Thoracic aorta (tissue), 2 donors: ENCODE measurements around the gene RNF121. TPM values are rescaled to one million over a fixed set of nuclear protein-coding genes. Genes with fewer than 3 reads are reported as not detected.

Experiments used
- ATAC-seq: fragments of 150-250 bp; one replicate; pipeline ENCODE4 v1.8.0; 2017; ENCODE audit warnings: low read depth; ENCODE audit not compliant: insufficient number of reproducible peaks, low FRiP score
- DNase-seq: peaks from one replicate; pipeline ENCODE4 v3.0.0-alpha.2; 2020; ENCODE audit warnings: low spot score
- H3K27ac ChIP-seq, 2 donors: fragments of 200-600 bp; sonication (generic); 1 replicate in 1 of 2; 2 replicates in 1 of 2; pipeline ENCODE4 v1.5.1; 2016; ENCODE audit warnings: mild to moderate bottlenecking in 2 of 2, moderate library complexity in 2 of 2
- H3K27me3 ChIP-seq: fragments of 200-600 bp; sonication (generic); replicated peaks from 2 replicates; pipeline ENCODE4 v1.6.0; 2016; ENCODE audit warnings: mild to moderate bottlenecking; ENCODE audit not compliant: insufficient read depth
- H3K36me3 ChIP-seq: fragments of 200-600 bp; sonication (generic); one replicate; pipeline ENCODE4 v1.5.1; 2016
- H3K4me1 ChIP-seq, 2 donors: fragments of 200-600 bp; sonication (generic); 1 replicate in 1 of 2; 2 replicates in 1 of 2; pipeline versions ENCODE4 v1.5.1 to v1.6.0; 2016; ENCODE audit warnings: low read depth in 2 of 2, mild to moderate bottlenecking in 1 of 2; ENCODE audit not compliant: control insufficient read depth in 1 of 2
- H3K4me3 ChIP-seq: fragments of 200-600 bp; sonication (generic); 2 replicates; pipeline ENCODE4 v1.5.1; 2016; ENCODE audit warnings: mild to moderate bottlenecking
- H3K9me3 ChIP-seq: fragments of 200-600 bp; sonication (generic); 2 replicates; pipeline ENCODE4 v1.5.1; 2016
- CTCF ChIP-seq: fragments of 200-600 bp; sonication (generic); IDR thresholded peaks from one replicate; pipeline ENCODE4 v1.5.1; 2019; ENCODE audit warnings: antibody characterized with exemption
- total RNA-seq, 2 donors: library from RNA; depleted of rRNA; stranded (reverse); fragments of >200 nt; gene quantifications; one replicate each; pipeline versions ENCODE4 v1.1.0 to v1.2.3, GENCODE V29; 2016

RNF121 gene
- total RNA-seq, 2 donors from 2014 or later, result 50.2 to 74.6 TPM

DNA sequence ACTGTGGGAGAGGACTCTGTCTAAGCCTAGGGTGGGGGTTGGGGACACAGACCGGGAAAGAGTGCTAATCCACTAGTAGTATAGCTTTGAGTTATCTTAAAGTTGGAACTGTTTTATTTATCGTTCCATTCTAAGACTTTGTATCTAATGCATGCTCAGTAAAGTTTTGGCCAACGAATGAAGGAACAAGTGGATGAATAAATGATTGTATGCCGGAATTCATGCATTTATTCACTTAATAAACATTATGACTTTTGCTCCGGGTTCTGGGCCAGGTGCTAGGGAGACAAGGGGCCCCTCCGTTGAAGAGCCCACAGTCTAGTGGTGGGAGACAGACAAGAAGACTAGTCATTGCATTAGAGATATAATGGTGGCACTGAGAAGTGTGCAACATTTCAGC, 645 bp downstream of the RNF121 start:
- H3K4me3 ChIP-seq, result peak overlapping the region; percentile 92
- no peak for ATAC-seq
- H3K36me3 ChIP-seq, result no peaks in the 10 kb centered on the region
- no peaks in the 10 kb centered on the region for H3K27me3 ChIP-seq
- no peak for TF ChIP-seq CTCF
- no peak for DNase-seq
- peaks cover 32 to 63% of the 10 kb centered on the region in 2 donors for H3K4me1 ChIP-seq
- no peaks in the 10 kb centered on the region for H3K9me3 ChIP-seq
- peak overlapping the region; percentile 86 to 89 for H3K27ac ChIP-seq

DNA sequence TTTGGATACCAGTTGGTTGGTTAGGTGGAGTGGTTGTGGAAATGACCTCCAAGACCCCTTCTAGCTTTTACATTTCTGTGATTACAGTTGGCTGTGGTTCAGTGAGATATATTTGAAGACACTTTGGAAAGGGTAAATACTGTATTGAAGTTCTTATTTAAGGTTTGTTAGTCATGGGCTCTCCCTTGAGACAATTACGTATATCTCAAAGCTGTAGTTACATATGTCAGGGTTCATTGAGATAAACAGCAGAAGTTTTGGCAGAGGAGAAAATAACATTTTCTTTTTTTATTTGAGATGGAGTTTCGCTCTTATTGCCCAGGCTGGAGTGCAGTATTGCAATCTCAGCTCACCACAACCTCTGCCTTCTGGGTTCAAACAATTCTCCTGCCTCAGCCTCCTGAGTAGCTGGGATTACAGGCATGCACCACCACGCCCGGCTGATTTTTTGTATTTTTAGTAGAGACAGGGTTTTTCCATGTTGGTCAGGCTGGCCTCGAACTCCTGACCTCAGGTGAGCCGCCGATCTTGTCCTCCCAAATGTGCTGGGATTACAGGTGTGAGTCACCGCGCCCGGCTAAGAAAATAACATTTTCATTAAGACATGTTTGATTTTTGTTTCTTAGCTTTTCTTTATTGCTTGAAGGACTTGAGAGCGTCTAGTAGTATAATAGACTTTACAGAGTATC, 1.9 kb downstream of the RNF121 start:
- Histone ChIP-seq H3K36me3 (no peaks in the 10 kb centered on the region), H3K4me3 (peak overlapping the region; percentile 24), H3K27ac (peak overlapping the region; percentile 47 to 64), H3K4me1 (peaks cover 32 to 69% of the 10 kb centered on the region in 2 donors), H3K27me3 (no peaks in the 10 kb centered on the region), H3K9me3 (no peaks in the 10 kb centered on the region)
- ATAC-seq (no peak), DNase-seq (no peak)
- no peak for TF ChIP-seq CTCF

DNA sequence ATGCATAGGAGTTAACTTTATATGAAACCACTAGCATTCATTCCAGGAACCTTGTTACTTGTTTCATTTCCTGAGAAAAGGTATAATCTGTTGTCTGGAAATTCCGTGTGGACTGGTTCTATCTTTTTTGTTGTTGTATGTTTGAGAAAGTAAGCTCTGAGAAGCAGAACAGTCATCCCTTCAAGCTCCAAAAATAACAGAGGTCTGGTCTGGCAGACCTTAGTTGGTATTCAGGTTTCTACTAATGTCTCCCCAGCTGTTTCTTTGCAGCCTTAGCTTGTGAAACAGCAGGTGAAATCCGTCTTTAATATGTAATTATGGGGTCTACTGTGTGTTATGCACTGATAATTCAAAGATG, 2.4 kb downstream of the RNF121 start:
- H3K27ac ChIP-seq, result peak overlapping the region; percentile 47 to 64
- DNase-seq (no peak), ATAC-seq (no peak)
- TF ChIP-seq CTCF, result no peak
- no peaks in the 10 kb centered on the region for H3K9me3 ChIP-seq
- no peaks in the 10 kb centered on the region for H3K27me3 ChIP-seq
- H3K4me1 ChIP-seq, result peaks cover 32 to 69% of the 10 kb centered on the region in 2 donors
- H3K36me3 ChIP-seq, result no peaks in the 10 kb centered on the region
- peak overlapping the region; percentile 35 for H3K4me3 ChIP-seq

GRCh38 chr11:71933141-71933933, 4.5 kb downstream of the RNF121 start:
- H3K9me3 ChIP-seq, result no peaks in the 10 kb centered on the region
- ATAC-seq (no peak), DNase-seq (no peak)
- TF ChIP-seq CTCF, result no peak
- peak overlapping the region in 1 of 2 donors; percentile 13 for H3K27ac ChIP-seq
- no peak overlapping the region for H3K4me3 ChIP-seq
- H3K36me3 ChIP-seq, result no peaks in the 10 kb centered on the region
- H3K4me1 ChIP-seq, result peaks cover 39 to 77% of the 10 kb centered on the region in 2 donors
- no peaks in the 10 kb centered on the region for H3K27me3 ChIP-seq

DNA sequence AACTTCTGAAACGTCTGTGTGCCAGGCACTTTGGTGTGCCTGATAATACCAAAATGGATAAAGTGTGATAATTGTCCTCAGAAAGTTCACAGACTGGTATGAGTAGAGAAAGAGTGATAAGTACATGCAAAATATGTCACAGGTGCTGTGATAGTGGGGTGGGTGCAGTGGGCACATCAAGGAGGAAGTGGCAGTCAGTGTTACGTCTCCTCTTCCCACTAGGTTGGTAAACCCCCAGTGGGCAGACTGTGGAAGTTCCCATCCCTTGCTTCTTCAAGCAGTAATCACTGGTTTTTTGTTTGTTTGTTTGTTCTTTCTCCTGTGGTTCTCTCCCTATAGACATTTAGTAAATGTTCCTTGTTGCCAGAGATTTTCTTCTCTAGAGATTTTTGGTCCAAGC, 5.4 kb downstream of the RNF121 start:
- H3K9me3 ChIP-seq, result no peaks in the 10 kb centered on the region
- peak overlapping the region in 1 of 2 donors; percentile 32 for H3K27ac ChIP-seq
- H3K27me3 ChIP-seq, result no peaks in the 10 kb centered on the region

More for the DNA sequence above, 5.4 kb downstream of the RNF121 start:
- H3K4me1 ChIP-seq, result peaks cover 46 to 86% of the 10 kb centered on the region in 2 donors
- H3K36me3 ChIP-seq, result no peaks in the 10 kb centered on the region
- ATAC-seq (no peak), DNase-seq (no peak)
- no peak for TF ChIP-seq CTCF
- no peak overlapping the region for H3K4me3 ChIP-seq
